Measurements from ENCODE around the gene KYNU.

- TF ChIP-seq POLR2A (IDR thresholded peaks at IDR 0.05) (no peak), CTCF (IDR thresholded peaks at IDR 0.05) (no peak)
Observed at GRCh38 chr2:142930835-142931398, 53.5 kb downstream of the KYNU start.
